Inflammatory macrophage (primary cell): ENCODE results near the gene SYNE2.
"Not testable (repeated sequence)": the region's sequence is repeated elsewhere in the genome, so short reads cannot be mapped to it uniquely, and the experiment has no call there.

ENCODE experiments used
- DNase-seq, 2 donors: peaks; one replicate each; pipeline ENCODE4 v3.0.0-alpha.2; 2020 to 2022

SYNE2 gene

DNA sequence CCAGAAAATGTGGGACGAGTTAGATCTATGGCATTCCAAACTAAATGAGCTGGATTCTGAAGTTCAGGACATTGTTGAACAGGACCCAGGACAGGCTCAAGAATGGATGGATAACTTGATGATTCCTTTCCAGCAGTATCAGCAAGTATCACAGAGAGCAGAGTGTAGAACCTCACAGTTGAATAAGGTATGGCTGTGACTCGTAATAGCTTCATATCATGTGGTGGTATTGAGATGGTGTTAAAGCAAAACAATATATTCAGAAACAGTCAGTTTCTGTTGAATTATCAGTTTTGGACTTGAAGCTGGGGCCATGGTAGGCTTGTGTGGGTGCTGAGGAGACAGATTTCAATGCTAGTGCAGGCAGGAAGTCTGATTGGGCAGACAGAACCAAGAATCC lies 227.6 kb downstream of the SYNE2 start:
- DNase-seq: no peak

DNA sequence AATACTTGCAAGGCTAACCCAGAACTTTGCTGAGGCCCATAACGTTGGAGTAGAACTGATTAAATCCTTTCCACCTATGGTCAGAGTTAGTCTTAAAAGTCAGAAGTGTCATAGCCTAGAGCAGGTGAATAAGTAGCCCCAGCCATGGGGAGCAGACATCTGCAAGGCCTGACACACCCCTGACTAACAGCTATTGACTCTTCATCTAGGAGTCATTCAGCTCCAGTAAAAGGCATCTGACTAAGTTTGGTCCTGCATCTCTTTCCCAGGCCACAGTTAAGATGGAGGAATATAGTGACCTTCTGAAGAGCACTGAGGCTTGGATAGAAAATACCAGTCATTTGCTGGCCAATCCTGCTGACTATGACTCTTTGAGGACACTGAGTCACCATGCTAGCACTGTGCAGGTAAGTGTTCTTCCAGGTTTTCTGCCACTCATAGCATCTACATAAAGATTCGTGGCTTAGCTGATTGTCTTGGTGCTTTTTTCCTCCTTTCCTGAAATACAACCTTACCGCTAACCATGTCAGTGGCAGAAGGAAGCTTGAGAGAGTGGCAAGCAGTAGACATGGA lies 228.5 kb downstream of the SYNE2 start:
- DNase-seq: no peak

DNA sequence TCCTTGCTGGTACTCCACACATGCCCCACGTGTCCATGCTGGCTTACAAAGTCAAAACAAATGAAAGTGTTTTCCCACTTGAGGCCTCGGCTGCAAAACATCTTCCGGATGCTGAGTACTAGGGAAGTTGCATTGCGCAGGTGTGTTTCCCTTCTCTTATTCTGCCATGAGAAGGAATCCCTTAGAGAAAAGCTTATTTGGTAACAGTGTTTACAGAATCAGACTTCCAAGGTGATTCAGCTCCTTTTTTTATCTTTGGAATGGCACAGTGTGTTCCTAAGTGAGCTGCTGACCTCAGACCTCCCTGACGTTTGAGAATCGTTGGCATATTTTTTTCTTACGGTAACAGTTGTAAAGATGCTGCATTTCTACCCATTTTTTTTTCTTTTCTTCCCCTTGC lies 230.0 kb downstream of the SYNE2 start:
- no peak for DNase-seq

DNA sequence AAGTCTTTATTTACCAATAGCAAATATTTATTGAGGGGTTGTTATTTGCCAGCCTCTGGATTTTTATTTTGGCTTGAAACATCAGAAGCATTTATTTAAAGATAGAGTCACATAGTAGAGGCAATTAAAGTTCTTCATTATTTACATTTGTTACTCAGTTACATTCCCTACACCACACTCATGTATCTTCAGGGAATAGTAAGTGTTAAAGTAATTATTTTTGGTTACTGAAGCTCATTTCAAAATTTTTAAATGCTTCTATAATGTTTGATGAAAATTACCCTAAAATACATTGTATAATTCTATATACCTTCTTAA lies 235.8 kb downstream of the SYNE2 start:
- no peak for DNase-seq

DNA sequence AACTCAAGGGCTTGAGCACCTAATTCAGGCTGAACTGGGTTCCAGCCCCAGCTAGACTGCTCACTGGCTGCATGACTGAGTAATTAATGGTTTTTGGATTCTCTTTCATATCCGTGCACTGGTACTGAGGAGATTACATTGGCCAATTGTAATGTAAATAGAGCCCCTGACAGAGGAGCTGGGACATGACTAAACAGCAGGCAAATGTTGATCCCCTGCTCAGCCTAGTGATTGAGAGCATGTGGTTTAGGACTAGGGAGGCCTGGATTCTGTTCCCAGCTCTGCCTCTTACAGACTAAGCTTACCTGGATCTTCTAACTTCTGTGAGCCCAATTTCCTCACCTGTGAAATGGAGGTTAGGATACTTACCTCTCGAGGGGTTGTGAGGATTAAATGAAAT lies 237.1 kb downstream of the SYNE2 start:
- DNase-seq: no peak

DNA sequence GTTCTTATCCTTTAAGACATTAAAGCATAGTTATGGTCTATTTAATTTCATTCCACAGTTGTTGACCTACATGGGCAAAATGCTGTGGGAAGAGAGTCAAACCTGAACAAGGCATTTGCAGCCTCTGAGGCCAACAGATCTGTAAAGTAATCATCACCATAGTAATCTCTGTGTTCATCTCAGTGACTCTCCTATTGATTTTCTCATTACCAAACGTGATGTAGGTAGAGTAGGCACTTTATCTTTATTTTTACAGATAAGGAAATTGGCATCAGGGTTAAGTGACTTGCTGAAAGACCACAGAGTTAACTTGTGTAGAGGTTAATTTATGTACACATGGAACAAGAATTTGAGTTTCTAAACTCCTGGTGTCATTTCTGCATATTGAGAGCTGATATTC lies 238.4 kb downstream of the SYNE2 start:
- DNase-seq: no peak

DNA sequence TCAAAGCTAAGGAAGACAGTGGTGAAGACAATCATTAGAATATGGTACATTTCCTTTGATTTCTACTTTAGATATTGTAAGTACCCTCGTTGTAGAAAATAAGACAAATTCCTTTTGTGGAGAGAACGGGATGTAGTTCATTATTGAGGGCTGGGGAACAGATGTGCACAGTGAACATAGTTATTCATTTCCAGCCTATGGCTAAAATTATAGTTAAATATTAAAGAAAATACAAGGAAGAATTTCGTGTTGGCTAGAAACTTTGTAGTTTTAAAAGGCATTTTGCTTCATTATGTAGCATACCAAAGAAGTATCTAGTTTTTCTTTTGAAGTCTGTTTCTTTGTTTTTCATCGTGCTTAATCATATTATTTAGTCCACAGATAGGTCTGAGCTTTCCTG lies 239.5 kb downstream of the SYNE2 start:
- DNase-seq: no peak

DNA sequence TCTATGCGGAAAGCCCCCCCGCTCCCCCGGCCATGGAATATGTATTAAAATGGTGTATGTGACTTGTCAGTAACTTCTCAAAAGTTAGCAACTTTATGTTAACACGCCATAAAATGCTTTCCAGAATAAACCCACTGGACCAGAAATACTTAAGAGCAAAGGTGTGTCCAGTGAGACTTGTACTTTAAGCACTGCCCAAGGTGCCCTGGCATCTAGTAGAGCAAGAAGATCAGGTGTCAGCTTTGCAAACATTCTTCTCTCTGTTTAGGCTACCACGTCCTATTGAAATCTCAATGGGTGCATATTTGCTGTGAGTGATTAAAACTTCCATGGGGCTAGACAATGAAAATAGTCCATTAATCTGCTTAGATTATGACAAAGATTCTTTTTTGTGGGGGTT lies 240.1 kb downstream of the SYNE2 start:
- no peak for DNase-seq

DNA sequence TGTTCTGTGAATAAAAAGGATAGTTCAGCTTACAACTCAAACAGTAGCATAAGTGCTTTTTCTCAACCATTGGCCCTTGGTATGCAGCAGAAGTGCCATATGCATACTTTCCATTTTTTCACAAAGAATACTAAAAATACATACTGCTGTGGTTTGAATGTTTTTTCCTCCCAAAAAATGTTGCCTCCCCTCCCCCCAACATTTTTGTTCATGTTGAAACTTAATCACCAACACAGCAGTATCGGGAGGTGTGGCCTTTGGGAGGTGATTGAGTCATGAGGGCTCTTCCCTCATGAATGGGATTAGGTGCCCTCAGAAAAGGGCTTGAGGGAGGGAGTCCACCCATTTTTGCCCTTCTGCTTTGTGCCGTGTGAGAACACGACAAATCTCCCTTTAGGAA lies 242.8 kb downstream of the SYNE2 start:
- no peak for DNase-seq

DNA sequence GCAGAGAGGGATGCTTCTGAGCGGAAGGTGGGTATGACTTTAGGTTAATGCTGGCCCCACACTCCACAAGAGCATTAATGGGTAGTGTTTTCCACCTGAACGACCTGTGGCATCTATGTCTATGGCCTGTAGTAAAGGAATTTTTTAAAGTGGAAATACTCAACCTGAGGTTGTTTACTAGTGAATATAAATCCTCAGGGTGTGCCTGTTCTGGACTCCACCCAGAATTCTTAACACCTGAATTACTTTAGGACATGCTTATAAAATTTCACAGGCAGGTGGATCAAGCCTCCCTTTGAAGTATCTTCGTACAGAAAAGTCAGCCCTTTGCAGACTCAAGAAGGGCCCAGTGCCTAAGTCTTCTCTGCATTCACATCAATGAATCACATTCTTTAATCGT lies 245.3 kb downstream of the SYNE2 start:
- no peak for DNase-seq

DNA sequence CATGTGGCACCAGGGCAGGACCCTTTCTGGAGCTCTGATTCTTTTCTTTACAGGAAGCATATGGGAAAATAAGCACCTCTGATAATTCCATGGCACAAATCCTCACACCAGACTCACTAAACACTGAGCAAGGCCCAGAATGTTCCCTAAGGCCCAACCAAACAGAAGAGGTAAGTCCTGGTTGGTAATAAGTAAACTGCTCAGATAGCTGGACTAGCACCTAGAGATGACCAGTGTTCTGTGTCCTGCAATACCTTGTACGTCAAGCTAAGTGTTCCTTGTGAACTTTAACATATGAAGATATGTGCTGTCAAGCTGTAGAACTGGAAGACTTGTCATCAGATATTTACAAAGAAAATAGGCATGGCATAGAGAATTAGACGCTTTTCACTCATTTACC lies 254.6 kb downstream of the SYNE2 start:
- no peak for DNase-seq

DNA sequence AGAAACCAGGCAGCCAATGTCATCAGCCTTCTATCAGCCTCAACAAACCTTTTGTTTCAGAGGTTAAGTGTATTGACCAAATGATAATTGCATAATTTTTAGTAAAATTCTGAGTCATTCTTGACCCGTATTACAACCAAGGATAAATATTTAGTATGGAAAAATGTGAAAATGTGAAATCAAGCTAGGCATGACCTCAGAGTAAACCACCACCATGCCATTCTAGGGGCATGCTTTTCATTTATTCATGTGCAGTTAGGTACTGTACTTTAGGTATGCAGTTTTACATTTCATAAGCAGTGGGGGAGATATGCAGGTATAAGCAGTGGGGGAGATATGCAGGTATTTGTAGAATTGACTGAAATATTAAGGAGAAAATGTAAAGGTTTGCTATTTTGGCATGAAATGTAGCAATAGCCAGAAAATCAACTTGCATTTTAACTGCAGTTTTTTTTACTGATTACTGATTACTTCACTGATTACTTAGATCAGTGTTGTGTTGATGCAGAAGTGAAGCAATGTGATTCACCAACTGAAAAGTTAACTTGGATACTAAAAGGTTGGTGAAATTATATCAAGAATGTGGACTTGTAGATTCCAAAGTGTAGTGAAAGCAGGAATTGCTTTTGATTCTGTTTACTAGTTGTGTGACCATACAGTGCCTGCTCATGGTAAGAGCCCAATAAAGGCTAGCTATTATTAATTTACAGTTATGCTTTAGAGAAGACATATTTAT lies 257.2 kb downstream of the SYNE2 start:
- no peak for DNase-seq

DNA sequence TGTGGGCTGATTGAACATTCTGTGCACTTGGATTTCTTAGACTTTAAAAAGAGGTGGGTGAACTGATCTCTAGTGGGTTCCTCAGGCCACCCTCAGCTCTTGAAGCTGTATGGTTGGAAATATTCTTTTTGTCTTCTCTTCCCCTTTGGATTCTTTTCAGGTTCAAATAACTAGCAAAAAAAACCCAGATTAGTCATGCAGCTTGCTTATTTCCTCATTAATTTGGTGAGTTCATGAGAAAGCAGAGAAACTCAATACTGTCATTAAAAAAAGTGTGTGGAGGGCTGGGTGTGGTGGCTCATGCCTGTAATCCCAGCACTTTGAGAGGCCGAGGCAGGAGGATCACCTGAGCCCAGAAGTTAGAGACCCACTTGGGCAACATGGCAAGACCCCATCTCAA lies 258.0 kb downstream of the SYNE2 start:
- DNase-seq: no peak

DNA sequence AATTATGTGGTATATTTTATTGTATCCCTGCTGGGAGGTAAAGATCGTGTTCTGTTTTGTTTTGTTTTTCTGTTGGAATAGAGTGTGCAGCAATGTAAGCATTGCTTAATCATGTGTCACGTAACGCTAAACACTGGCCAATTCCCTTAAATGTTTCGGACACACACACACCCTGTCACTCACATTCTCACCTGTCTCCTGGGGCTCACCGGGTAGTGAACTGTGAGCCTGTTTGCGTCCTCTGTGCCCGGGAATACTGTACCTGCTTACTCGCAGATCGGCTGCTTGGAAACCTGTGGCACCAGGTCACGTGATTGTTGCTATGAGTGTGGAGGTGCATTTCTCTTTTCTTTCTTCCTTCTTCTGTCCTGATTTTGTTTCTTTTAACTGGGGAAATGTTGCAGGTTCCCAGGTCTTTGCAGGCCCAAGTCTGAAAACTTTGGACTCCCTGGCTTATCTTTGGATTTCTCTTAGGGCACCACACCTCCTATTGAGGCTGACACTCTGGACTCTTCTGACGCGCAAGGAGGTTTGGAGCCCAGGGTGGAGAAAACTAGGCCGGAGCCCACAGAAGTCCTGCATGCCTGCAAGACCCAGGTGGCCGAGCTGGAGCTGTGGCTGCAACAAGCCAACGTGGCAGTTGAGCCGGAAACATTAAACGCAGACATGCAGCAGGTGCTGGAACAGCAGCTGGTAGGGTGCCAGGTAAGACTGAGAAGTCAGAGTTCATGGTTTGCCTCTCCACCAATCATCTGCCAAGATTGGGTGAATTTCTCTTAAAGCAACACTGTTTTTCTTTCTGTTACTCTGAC lies 260.3 kb downstream of the SYNE2 start:
- DNase-seq: no peak

DNA sequence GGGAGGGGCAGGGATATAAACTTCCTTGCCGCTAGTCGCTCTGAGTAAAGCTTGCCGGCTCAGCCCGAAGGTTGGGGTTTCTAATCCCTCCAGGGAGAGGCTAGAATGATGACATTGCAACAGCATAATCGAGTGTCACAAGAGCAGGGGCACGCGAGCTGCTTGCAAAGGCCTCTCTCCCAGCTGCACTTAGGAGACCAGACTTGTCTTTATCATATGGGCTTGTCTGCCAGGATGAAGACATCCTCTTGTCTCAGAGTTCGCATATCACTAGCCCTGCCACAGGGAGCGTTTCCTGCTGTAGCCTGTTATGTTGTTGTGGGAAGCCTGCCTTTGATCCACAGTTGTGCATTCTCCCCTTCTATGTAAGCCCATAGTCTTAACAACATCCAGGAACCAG lies 261.4 kb downstream of the SYNE2 start:
- no peak for DNase-seq

DNA sequence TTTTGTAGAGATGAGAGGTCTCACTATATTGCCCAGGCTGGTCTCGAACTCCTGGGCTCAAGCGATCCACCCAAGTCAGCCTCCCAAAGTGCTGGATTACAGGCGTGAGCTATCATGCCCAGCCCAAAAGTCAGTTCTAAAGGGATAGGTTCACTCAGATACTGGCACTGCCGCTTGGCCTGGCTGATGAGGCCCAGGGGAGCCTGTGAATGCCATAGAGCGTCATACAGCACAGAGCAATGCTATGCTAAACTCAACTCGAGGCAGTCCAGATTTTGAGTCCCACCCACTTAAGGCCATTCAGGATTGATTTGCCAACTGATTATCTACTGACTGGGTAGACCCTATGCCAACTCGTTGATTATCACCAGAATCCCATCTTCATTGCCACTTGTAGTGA lies 262.0 kb downstream of the SYNE2 start:
- no peak for DNase-seq

DNA sequence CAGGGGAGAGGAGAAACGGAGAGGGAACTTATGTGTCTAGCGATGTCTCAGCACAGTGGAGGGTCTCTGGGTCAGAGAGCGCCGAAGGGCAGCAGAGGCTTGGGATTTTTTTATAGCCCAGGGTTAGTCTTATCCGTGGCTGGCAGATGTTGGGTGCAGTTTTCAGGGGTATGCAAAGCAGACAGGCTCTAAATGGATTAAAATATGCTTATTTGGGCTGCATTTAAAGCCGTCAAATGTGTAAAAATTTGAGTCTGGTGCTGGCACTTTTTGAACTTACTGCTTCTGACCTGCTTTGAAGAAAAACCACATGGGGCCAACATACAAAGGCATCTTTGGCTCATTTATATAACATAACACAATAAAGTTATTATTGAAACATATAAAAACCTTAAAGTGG lies 262.6 kb downstream of the SYNE2 start:
- DNase-seq: no peak

DNA sequence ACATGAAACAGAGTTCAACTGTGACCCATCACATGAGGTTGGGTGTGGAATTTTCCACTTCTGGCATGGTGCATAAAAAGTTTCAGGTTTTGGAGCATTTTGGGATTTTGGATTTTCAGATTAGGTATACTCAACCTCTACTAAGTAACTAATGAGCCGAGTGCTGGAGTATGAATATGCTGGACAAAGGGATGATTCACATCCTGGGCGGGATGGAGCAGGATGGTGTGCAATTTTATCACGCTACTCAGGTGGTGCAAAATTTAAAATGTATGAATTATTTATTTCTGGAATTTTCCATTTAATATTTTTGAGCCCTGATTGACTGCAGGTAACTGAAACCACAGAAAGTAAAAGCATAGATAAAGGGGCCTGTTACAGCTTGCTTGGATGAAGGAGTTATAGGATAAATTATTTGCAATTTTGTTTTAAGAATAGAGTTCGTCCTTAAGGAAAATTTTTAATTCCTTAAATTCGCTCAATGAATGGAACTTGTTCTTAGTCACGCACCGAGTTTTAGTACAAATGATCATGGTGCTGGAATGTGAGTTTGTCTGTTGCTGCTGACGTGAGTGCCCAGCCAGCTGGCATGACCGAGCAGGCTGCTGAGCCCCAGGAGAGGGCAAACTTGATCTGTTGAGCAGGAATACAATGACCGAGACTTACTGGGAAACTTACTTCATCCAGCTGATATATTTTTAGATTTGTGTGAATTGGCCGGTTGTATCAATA lies 265.0 kb downstream of the SYNE2 start:
- DNase-seq: no peak

DNA sequence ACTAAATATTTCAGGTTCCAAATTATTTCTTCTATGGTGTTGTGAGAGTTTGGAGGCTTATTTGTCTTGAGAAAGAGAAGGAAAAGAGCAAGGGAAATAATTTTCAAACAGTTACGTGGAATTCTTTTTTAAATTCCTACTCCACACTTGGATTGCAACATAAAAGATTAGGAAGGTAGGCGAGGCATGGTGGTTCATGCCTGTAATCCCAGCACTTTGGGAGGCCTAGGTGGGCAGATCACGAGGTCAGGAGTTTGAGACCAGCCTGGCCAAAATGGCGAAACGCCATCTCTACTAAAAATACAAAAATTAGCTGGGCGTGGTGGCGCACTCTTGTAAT lies 265.6 kb downstream of the SYNE2 start:
- not testable (repeated sequence) for DNase-seq

DNA sequence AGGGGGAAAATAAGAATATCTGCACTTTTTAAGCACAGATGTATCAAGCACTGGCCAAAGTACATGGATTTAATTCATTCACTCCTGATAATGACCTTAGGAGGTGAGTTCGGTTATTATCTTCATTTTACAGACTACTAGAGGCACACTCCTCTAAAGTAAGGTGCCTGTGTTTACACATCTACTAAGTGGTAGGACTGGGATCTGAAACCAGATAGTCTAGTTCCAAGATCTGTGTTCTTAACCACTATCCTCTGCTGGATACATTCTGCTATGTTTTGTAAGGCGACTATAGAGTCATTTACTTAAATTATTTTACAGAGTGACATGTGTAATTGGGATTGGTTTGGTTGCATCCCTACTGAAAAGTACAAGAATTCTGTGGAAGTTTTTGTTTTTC lies 266.1 kb downstream of the SYNE2 start:
- no peak for DNase-seq

DNA sequence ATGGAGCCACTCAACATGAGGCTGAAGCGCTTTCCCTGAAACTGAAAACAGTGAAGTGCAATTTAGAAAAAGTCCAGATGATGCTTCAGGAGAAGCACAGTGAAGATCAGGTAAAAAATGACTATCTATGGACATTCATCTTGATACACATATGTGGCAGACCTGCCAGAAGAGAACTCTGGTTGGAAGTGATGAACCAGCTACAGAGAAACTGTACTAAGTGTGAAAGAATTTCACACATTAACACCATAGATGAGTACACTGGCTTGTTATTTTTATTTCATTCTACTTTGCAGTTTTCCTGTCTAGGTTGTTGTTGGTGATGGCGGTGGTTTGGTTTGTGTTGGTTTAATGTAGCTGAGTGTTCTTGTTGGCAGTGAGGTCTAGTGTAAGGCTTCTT lies 266.7 kb downstream of the SYNE2 start:
- no peak for DNase-seq

DNA sequence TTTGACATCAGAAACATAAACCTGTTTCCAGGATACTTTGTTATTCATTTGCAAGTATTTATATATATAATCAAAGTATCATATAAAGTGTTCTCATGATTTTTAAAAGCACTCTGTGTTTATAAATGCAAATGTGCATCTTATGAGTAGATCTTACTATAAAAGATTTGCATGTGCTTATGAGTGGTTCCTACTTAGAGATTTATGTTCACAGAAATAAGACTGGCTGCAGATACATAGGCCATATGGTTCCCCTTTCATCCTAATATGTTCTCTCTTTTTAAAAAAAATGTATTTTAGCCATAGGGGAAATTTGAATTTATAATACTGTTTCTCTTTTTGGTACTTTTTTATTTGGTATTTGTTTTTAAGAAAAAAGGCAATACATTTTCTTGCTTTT lies 267.2 kb downstream of the SYNE2 start:
- no peak for DNase-seq

DNA sequence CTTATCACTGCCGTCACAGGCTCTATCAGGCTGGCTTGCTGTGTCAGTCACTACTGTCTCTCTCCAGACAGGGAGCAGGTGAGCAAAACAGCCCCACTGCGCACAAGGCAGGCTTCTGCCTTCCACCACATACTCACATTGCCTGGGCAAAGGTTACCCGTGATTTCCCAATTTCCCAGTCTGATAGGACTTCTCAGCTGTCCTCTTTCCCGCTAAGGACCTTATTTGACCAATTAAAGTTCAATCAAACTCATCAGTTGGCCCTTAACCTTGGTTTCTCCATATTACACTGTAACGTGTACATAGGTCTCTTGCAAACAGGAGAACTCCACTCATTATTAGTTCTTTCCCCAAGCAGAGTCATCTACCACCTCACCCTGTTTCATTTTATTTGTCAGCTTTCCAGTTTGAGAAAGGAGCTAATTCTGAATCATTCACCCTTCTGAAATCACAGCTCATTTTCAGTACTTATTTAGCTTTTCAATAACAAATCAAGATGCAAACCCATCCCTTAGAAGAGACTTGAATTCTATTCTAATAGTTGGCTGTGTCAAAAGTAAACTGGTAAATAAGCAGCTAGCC lies 270.5 kb downstream of the SYNE2 start:
- DNase-seq: no peak
